ENCODE results near the gene EXOC6B.

EXOC6B gene

GRCh38 chr2:72148003-72148836 lies 677.6 kb downstream of the EXOC6B start:
- H3K9me3 Mint-ChIP-seq, result no peaks in the 10 kb centered on the region
- peaks cover 78 to 95% of the 10 kb centered on the region in 2 donors for H3K27me3 Mint-ChIP-seq
- DNase-seq (no peak), ATAC-seq (replicated peaks) (no peak)
- H3K4me1 Mint-ChIP-seq (ENCODE audit: low read depth in 2 of 2), result peaks cover 29 to 30% of the 10 kb centered on the region in 2 donors
- H3K27ac Mint-ChIP-seq, result no peak overlapping the region
- H3K36me3 Mint-ChIP-seq (ENCODE audit: insufficient read depth), result no peaks in the 10 kb centered on the region
- H3K4me3 Mint-ChIP-seq, result peak overlapping the region; percentile 78 to 92

- ATAC-seq (replicated peaks), result no peak
- peaks cover 29 to 30% of the 10 kb centered on the region in 2 donors for H3K4me1 Mint-ChIP-seq (ENCODE audit: low read depth in 2 of 2)
- peak in 1 of 3 experiments; percentile 0 for DNase-seq
These were observed 678.4 kb downstream of the EXOC6B start, which contains the start of gene CYP26B1 for GRCh38 chr2:72147303-72147971. TSS of gene CYP26B1 (minus strand) at chr2:72147862. CDS start at chr2:72147834, 28 bp downstream.

DNA sequence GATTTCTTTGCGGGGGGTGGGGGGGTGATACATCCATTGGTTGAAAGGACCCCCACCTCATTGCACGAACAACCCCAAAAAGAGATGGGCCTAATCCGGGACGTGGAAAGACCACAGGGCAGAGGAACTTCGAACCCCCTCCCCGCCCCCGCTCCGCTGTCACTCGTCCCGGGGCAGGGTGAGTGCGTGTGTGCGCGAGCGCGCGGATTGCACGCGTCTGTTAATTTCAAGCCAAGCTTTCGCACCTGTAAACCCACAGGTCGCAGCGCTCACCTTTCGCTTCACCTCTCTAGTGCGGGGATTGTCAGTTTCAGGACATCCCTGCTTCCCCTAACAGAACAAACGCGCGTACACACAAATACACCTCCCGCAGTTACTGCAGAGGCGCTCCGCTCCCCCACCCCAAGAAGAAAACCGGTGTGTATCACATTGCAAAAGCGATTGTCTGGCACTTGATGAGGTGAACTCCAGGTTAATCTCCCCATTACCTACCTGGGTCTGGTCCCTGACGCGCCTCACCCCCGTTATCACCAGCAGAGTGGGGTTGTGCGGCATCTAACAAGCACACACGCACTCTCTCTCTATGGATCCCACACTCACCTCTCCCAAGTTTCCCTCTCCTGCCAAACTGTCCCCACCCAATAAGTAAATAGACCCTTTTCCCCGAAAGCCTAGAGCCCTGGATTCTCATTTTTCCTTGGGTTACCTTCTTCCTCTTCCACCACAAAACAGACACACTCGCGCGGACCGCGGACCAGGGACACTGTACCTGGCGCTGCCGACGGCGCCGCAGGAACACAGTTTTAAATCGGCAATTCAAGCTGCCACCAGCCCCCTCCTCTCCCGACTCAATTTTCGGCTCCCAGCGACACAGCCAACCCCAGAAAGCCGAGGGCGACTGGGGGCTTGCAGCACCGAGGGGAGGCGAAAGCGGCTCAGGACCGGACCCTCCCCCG lies 679.2 kb downstream of the EXOC6B start:
- peaks cover 80 to 93% of the 10 kb centered on the region in 2 donors for H3K27me3 Mint-ChIP-seq
- no peaks in the 10 kb centered on the region for H3K9me3 Mint-ChIP-seq
- H3K27ac Mint-ChIP-seq, result no peak overlapping the region
- ATAC-seq (replicated peaks) (no peak), DNase-seq (no peak)
- H3K4me3 Mint-ChIP-seq, result peak overlapping the region; percentile 53 to 56
- H3K36me3 Mint-ChIP-seq (ENCODE audit: insufficient read depth), result no peaks in the 10 kb centered on the region
- H3K4me1 Mint-ChIP-seq (ENCODE audit: low read depth in 2 of 2), result peaks cover 29 to 30% of the 10 kb centered on the region in 2 donors

More at GRCh38 chr2:72147303-72147971, 678.4 kb downstream of the EXOC6B start, which contains the start of gene CYP26B1:
- H3K9me3 Mint-ChIP-seq, result no peaks in the 10 kb centered on the region
- no peak within 1 kb of the TSS for H3K27ac Mint-ChIP-seq
- H3K4me3 Mint-ChIP-seq, result peak within 1 kb of the TSS; percentile 78 to 92
- H3K27me3 Mint-ChIP-seq, result peaks cover 82 to 93% of the 10 kb centered on the region in 2 donors
- no peaks in the 10 kb centered on the region for H3K36me3 Mint-ChIP-seq (ENCODE audit: insufficient read depth)

DNA sequence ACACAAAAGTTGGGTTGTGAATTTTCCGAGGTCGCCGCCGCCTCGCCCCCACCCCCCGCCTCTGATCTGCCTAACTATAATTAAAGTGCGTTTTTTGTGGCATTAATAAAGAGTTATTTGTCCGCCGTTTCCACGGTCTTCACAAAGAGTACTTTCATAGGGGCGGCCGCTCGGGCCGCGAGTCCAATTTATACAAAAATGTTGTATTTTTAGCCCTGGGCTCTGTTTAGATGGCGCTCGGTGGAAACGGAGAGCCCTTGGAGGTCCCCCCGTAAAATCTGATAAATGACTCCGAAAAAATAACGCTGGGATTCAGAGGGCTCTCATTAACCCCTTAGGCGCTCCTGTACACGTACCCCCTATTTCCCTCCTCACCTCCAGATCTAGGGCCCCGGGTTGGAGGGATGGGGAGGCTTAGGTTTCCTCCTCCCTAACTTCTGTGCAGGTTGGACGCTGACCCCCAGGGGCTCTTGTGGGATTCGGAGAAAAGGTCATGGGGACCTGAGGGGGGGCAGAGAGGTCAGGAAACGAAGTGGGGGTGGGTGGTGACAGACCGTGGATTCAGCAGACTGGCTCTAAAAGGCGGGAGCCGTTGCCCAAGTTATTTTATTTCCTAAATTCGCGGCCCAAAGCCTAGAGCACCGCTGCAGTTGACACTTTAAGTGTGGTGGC lies 680.0 kb downstream of the EXOC6B start:
- Mint-ChIP-seq H3K36me3 (ENCODE audit: insufficient read depth) (no peaks in the 10 kb centered on the region), H3K27ac (no peak overlapping the region), H3K9me3 (no peaks in the 10 kb centered on the region), H3K27me3 (peaks cover 71 to 93% of the 10 kb centered on the region in 2 donors), H3K4me3 (peak overlapping the region; percentile 71 to 78), H3K4me1 (ENCODE audit: low read depth in 2 of 2) (peaks cover 29 to 30% of the 10 kb centered on the region in 2 donors)
- ATAC-seq (replicated peaks), result no peak
- no peak for DNase-seq

GRCh38 chr2:72145289-72145657 lies 680.6 kb downstream of the EXOC6B start:
- peak overlapping the region; percentile 71 to 78 for H3K4me3 Mint-ChIP-seq
- H3K27me3 Mint-ChIP-seq, result peaks cover 66 to 92% of the 10 kb centered on the region in 2 donors
- ATAC-seq (replicated peaks) (no peak), DNase-seq (no peak)
- peaks cover 28% of the 10 kb centered on the region in 2 donors for H3K4me1 Mint-ChIP-seq (ENCODE audit: low read depth in 2 of 2)
- no peaks in the 10 kb centered on the region for H3K9me3 Mint-ChIP-seq
- H3K27ac Mint-ChIP-seq, result no peak overlapping the region
- H3K36me3 Mint-ChIP-seq (ENCODE audit: insufficient read depth), result no peaks in the 10 kb centered on the region

GRCh38 chr2:72144632-72145288 lies 681.1 kb downstream of the EXOC6B start:
- H3K9me3 Mint-ChIP-seq, result no peaks in the 10 kb centered on the region
- H3K27ac Mint-ChIP-seq, result no peak overlapping the region
- DNase-seq, result peak in 1 of 3 experiments; percentile 1
- H3K27me3 Mint-ChIP-seq, result peaks cover 61 to 87% of the 10 kb centered on the region in 2 donors
- peak overlapping the region; percentile 71 to 78 for H3K4me3 Mint-ChIP-seq
- no peaks in the 10 kb centered on the region for H3K36me3 Mint-ChIP-seq (ENCODE audit: insufficient read depth)
- H3K4me1 Mint-ChIP-seq (ENCODE audit: low read depth in 2 of 2), result peaks cover 23% of the 10 kb centered on the region in 2 donors
- no peak for ATAC-seq (replicated peaks)

DNA sequence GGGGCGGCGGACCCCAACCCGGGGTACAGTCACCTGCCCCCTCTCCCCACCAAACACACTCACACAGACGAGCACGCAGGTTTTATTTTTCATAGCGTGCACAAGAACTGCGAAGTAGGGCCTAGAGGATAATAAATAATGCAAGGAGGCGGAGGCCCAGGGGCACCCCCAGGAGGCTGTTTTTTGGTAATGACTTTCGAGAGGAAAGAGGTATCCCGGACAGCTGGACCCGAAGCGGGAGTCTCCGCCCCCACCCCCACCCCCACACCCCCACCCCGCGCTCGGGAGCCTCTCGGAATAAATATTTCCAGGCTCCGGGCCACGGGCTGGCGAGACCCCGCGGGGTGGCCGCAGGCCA lies 681.6 kb downstream of the EXOC6B start:
- peaks cover 56 to 82% of the 10 kb centered on the region in 2 donors for H3K27me3 Mint-ChIP-seq
- no peak for ATAC-seq (replicated peaks)
- H3K4me3 Mint-ChIP-seq, result peak overlapping the region; percentile 27 to 51
- H3K4me1 Mint-ChIP-seq (ENCODE audit: low read depth in 2 of 2), result peaks cover 18% of the 10 kb centered on the region in 2 donors
- no peaks in the 10 kb centered on the region for H3K36me3 Mint-ChIP-seq (ENCODE audit: insufficient read depth)
- no peak overlapping the region for H3K27ac Mint-ChIP-seq
- DNase-seq, result no peak
- H3K9me3 Mint-ChIP-seq, result no peaks in the 10 kb centered on the region

- Mint-ChIP-seq H3K4me1 (ENCODE audit: low read depth in 2 of 2) (peaks cover 14% of the 10 kb centered on the region in 2 donors), H3K27me3 (peaks cover 50 to 76% of the 10 kb centered on the region in 2 donors), H3K27ac (no peak overlapping the region), H3K4me3 (peak overlapping the region; percentile 27 to 51), H3K9me3 (no peaks in the 10 kb centered on the region), H3K36me3 (ENCODE audit: insufficient read depth) (no peaks in the 10 kb centered on the region)
- ATAC-seq (replicated peaks) (no peak), DNase-seq (peak in 1 of 3 experiments; percentile 0)
These were observed 682.2 kb downstream of the EXOC6B start for GRCh38 chr2:72143441-72144273.

DNA sequence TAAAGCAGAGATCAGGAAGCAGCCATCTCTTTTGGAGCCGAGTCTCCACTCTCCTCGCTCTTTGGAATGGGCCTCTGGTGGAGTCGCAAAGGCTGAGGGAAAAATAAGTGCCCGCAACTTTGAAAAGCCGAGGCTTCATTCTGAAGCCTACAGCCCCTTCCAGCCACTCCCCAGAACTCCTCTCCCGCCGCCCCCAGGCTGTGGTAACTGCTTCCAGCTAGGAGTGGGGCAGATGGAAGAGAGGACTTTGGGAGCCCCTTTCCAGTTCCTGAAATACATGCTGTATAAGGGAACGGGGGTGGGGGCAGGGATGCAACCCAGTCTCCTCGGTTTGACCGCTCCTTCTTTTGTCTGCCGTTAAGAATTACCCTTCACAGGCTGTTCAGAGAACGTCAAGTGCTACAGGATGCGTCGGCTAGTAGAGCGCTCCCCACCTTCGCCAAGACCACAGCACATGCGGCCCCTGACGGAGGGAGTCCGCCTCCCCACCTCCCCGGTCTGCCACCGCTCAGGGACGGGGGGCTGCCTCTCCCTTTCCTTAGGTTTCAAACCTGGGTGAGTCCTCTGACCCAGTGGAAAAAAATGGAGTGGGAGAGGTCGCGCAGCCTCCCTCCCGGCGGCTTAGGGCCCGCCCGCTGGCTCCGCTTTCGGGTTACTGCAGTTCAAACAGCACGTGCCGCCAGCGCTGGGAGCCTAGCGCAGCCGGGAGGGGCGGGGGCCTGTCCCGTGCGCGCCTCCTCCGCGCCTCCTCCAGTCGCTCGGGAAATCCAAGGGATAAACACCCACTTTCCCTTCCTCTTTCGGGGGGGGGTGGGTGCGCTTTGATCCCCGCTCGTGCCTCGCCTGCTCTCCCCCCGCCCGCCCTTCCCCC lies 683.0 kb downstream of the EXOC6B start:
- ATAC-seq (replicated peaks) (no peak), DNase-seq (peak in 1 of 3 experiments; percentile 0)
- H3K27ac Mint-ChIP-seq, result no peak overlapping the region

GRCh38 chr2:72141881-72142451 lies 683.9 kb downstream of the EXOC6B start:
- no peaks in the 10 kb centered on the region for H3K9me3 Mint-ChIP-seq
- peaks cover 3% of the 10 kb centered on the region for H3K36me3 Mint-ChIP-seq (ENCODE audit: insufficient read depth)
- ATAC-seq (replicated peaks) (no peak), DNase-seq (no peak)
- no peak overlapping the region for H3K4me3 Mint-ChIP-seq
- H3K27ac Mint-ChIP-seq, result no peak overlapping the region
- peaks cover 12 to 14% of the 10 kb centered on the region in 2 donors for H3K4me1 Mint-ChIP-seq (ENCODE audit: low read depth in 2 of 2)
- peaks cover 39 to 68% of the 10 kb centered on the region in 2 donors for H3K27me3 Mint-ChIP-seq

More for the DNA sequence above, 683.0 kb downstream of the EXOC6B start:
- Mint-ChIP-seq H3K36me3 (ENCODE audit: insufficient read depth) (no peaks in the 10 kb centered on the region), H3K9me3 (no peaks in the 10 kb centered on the region), H3K27me3 (peaks cover 43 to 68% of the 10 kb centered on the region in 2 donors), H3K4me1 (ENCODE audit: low read depth in 2 of 2) (peaks cover 8 to 11% of the 10 kb centered on the region in 2 donors), H3K4me3 (no peak overlapping the region)

Data from effector memory CD8-positive, alpha-beta T cell (primary cell).